Stimulated activated CD8-positive, alpha-beta memory T cell treated with anti-CD3 and anti-CD28 coated beads, Interleukin-2, amount 100 ng/mL, for 1 hour (primary cell): ENCODE measurements around the gene ACOT7.

Experiments used
- DNase-seq, 2 donors: peaks; one replicate each; pipeline ENCODE4 v3.0.0-alpha.2; 2020; ENCODE audit warnings: low read depth in 2 of 2

The ACOT7 gene

GRCh38 chr1:6268415-6268814, 125.2 kb downstream of the ACOT7 start:
- no peak for DNase-seq

- no peak for DNase-seq
Measured at GRCh38 chr1:6267686-6268322, 125.8 kb downstream of the ACOT7 start.

GRCh38 chr1:6266641-6267040, 126.9 kb downstream of the ACOT7 start:
- DNase-seq = no peak

- no peak for DNase-seq
Measured at GRCh38 chr1:6265151-6265550, 128.4 kb downstream of the ACOT7 start.

- DNase-seq = no peak
Measured at GRCh38 chr1:6263716-6264115, 129.9 kb downstream of the ACOT7 start.

- DNase-seq = no peak
Measured at GRCh38 chr1:6262555-6263420, 130.8 kb downstream of the ACOT7 start.

GRCh38 chr1:6261615-6261995, 132.0 kb downstream of the ACOT7 start:
- DNase-seq = no peak

GRCh38 chr1:6260961-6261614, 132.5 kb downstream of the ACOT7 start, which contains the start of gene GPR153:
GPR153 (minus strand) TSS chr1:6261098; CDS start chr1:6254905, 6,193 bp downstream.
- DNase-seq = peak; percentile 18 to 21

GRCh38 chr1:6260433-6260934, 133.1 kb downstream of the ACOT7 start:
- DNase-seq = no peak

GRCh38 chr1:6259491-6260362, 133.8 kb downstream of the ACOT7 start:
- DNase-seq = peak; percentile 54 to 67

- DNase-seq = no peak
Measured at GRCh38 chr1:6258675-6259074, 134.9 kb downstream of the ACOT7 start.

GRCh38 chr1:6257541-6258069, 136.0 kb downstream of the ACOT7 start:
- no peak for DNase-seq

- no peak for DNase-seq
Measured at GRCh38 chr1:6256645-6257044, 136.9 kb downstream of the ACOT7 start.

- DNase-seq = no peak
Measured at GRCh38 chr1:6254691-6255090, 138.9 kb downstream of the ACOT7 start.

GRCh38 chr1:6253380-6253779, 140.2 kb downstream of the ACOT7 start:
- DNase-seq = no peak

- no peak for DNase-seq
Measured at GRCh38 chr1:6252374-6252710, 141.2 kb downstream of the ACOT7 start.

- no peak for DNase-seq
Measured at GRCh38 chr1:6251681-6252373, 141.7 kb downstream of the ACOT7 start.

- DNase-seq = no peak
Measured at GRCh38 chr1:6251233-6251632, 142.3 kb downstream of the ACOT7 start.

GRCh38 chr1:6249739-6250689, 143.6 kb downstream of the ACOT7 start:
- no peak for DNase-seq
